OCI-LY7 (cell line): ENCODE measurements around the gene PARD3. TPM values are rescaled to one million over a fixed set of nuclear protein-coding genes. Genes with fewer than 3 reads are reported as not detected.

Experiments used
- BruUV-seq: library from RNA; stranded (reverse); fragments of 400-500 nt; replicated peaks from 2 replicates; lab custom pipeline; 2021; lab: Mats Ljungman, UMichigan
- CTCF ChIA-PET: fragments of 300-600 bp; sonication (Branson Sonifier 250); formaldehyde crosslinking; loops from one replicate; lab custom pipeline; 2022; ENCODE audit warnings: antibody characterized with exemption; ENCODE audit not compliant: unreplicated experiment; lab: Charles Lee
- POLR2A ChIA-PET: fragments of 300-600 bp; sonication (Branson Sonifier 250); formaldehyde crosslinking; loops from one replicate; lab custom pipeline; 2022; ENCODE audit warnings: antibody characterized with exemption; lab: Charles Lee
- DNase-seq: peaks from one replicate; pipeline ENCODE4 v3.0.0-alpha.2; 2015; ENCODE audit warnings: low spot score
- H2AFZ ChIP-seq: fragments of 200-600 bp; sonication (generic), shearing (Covaris generic); 2 replicates; pipeline ENCODE4 v1.6.1; 2014; ENCODE audit warnings: mild to moderate bottlenecking, antibody characterized with exemption, low read length, moderate library complexity
- H3K27ac ChIP-seq: fragments of 200-600 bp; sonication (generic); 2 replicates; pipeline ENCODE4 v1.5.1; 2014; ENCODE audit warnings: mixed run types, low read depth, mild to moderate bottlenecking, moderate library complexity, low read length, inconsistent platforms; ENCODE audit not compliant: poor library complexity, severe bottlenecking
- H3K36me3 ChIP-seq: fragments of 200-600 bp; sonication (generic); 2 replicates; pipeline ENCODE4 v1.6.1; 2014; ENCODE audit warnings: mild to moderate bottlenecking, antibody characterized with exemption, low read length, moderate library complexity, mixed read lengths; ENCODE audit not compliant: insufficient read depth
- H3K4me1 ChIP-seq: fragments of 200-600 bp; sonication (generic); 2 replicates; pipeline ENCODE4 v1.5.1; 2014; ENCODE audit warnings: mild to moderate bottlenecking, low read length; ENCODE audit not compliant: insufficient read depth, poor library complexity, severe bottlenecking
- H3K4me2 ChIP-seq: fragments of 200-600 bp; sonication (generic); 2 replicates; pipeline ENCODE4 v1.6.1; 2014; ENCODE audit warnings: mild to moderate bottlenecking, low read length
- H3K4me3 ChIP-seq: fragments of 200-600 bp; sonication (generic); 2 replicates; pipeline ENCODE4 v1.5.1; 2014; ENCODE audit warnings: mild to moderate bottlenecking, low read depth, low read length; ENCODE audit not compliant: poor library complexity, severe bottlenecking
- H3K79me2 ChIP-seq: fragments of 200-600 bp; sonication (generic); 2 replicates; pipeline ENCODE4 v1.6.1; 2016; ENCODE audit warnings: low read depth, mild to moderate bottlenecking, low read length, moderate library complexity, mixed read lengths; ENCODE audit not compliant: insufficient read depth
- H3K9me2 ChIP-seq: fragments of 200-600 bp; sonication (generic); 2 replicates; pipeline ENCODE4 v1.6.1; 2016; ENCODE audit warnings: mild to moderate bottlenecking, low read length, mixed read lengths; ENCODE audit not compliant: insufficient read depth
- H3K9me3 ChIP-seq: fragments of 200-600 bp; sonication (generic); 2 replicates; pipeline ENCODE4 v1.6.1; 2014; ENCODE audit warnings: mild to moderate bottlenecking, mixed run types, low read length, mixed read lengths
- H4K20me1 ChIP-seq: fragments of 200-600 bp; sonication (generic); 2 replicates; pipeline ENCODE4 v1.6.1; 2014; ENCODE audit warnings: mild to moderate bottlenecking, antibody characterized with exemption, low read length, moderate library complexity, mixed read lengths; ENCODE audit not compliant: insufficient read depth
- EZH2phosphoT487 ChIP-seq: fragments of 200-600 bp; sonication (generic); IDR thresholded peaks from 2 replicates; pipeline ENCODE4 v1.6.1; 2018; ENCODE audit warnings: low read depth, borderline replicate concordance, mild to moderate bottlenecking, mixed run types, antibody characterized with exemption, low read length, moderate library complexity, mixed read lengths
- intact Hi-C: fragments of 100-400 bp; cut with micrococcal nuclease; formaldehyde crosslinking; loops from one replicate; pipeline ENCODE4 v1.10.0; 2022; ENCODE audit not compliant: unreplicated experiment
- total RNA-seq, 2 experiments: library from RNA; depleted of rRNA in 1 of 2; stranded (reverse); fragments of >200 nt in 1 of 2; shearing (Covaris generic) in 1 of 2; gene quantifications; 2 replicates each; pipeline ENCODE4 v1.2.3, GENCODE V29; 2014 to 2022
- TF ChIP-seq, protein P1 (sequence below): fragments of 200-600 bp; sonication (generic); conservative IDR thresholded peaks from 2 replicates; pipeline ENCODE4 v1.5.1; 2014; ENCODE audit warnings: mild to moderate bottlenecking, antibody characterized with exemption, low read length, moderate library complexity, mixed read lengths

PARD3 gene
- total RNA-seq, 2 experiments from 2014 or later = not detected

DNA sequence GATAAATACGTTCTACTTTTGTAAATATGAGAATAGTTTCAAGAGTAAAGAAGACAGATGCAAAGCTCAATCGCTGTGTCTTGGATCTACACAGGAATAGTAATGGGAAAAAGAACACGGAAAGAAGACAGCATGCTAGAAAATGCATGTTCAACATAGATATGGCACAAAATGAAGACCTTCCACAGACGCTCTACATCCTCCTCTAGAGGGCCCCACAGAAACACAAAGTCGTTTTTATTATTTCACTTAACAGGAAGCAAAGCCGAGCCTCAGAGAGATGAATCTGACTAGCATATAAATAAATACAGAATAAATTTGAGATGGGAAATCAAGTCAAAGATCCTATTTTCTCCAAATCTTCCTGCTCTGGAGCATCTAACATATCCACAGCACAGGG lies 292.6 kb downstream of the PARD3 start:
- peaks cover 3% of the 10 kb centered on the region for H3K4me1 ChIP-seq
- ChIA-PET POLR2A (interaction anchor here (1.0 kb wide), 1 partner anchor 17 kb away, joined by 3 read pairs; no protein-coding TSS in a partner anchor), CTCF (no interaction called here)
- H3K4me2 ChIP-seq = peak overlapping the region; percentile 36
- no peak for TF ChIP-seq EZH2phosphoT487
- TF ChIP-seq, protein P1, sequence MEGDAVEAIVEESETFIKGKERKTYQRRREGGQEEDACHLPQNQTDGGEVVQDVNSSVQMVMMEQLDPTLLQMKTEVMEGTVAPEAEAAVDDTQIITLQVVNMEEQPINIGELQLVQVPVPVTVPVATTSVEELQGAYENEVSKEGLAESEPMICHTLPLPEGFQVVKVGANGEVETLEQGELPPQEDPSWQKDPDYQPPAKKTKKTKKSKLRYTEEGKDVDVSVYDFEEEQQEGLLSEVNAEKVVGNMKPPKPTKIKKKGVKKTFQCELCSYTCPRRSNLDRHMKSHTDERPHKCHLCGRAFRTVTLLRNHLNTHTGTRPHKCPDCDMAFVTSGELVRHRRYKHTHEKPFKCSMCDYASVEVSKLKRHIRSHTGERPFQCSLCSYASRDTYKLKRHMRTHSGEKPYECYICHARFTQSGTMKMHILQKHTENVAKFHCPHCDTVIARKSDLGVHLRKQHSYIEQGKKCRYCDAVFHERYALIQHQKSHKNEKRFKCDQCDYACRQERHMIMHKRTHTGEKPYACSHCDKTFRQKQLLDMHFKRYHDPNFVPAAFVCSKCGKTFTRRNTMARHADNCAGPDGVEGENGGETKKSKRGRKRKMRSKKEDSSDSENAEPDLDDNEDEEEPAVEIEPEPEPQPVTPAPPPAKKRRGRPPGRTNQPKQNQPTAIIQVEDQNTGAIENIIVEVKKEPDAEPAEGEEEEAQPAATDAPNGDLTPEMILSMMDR = peak; percentile 80
- H4K20me1 ChIP-seq = no peaks in the 10 kb centered on the region
- H3K4me3 ChIP-seq = no peak overlapping the region
- no peaks in the 10 kb centered on the region for H3K36me3 ChIP-seq
- no peaks in the 10 kb centered on the region for H3K79me2 ChIP-seq
- H2AFZ ChIP-seq = peak overlapping the region; percentile 75
- H3K9me2 ChIP-seq = no peaks in the 10 kb centered on the region
- BruUV-seq = no TSS peak
- H3K27ac ChIP-seq = no peak overlapping the region
- peak; percentile 52 for DNase-seq
- no peaks in the 10 kb centered on the region for H3K9me3 ChIP-seq
- intact Hi-C loops = loop anchor here (1.0 kb wide), 1 partner anchor 116 kb away; no protein-coding TSS in a partner anchor

DNA sequence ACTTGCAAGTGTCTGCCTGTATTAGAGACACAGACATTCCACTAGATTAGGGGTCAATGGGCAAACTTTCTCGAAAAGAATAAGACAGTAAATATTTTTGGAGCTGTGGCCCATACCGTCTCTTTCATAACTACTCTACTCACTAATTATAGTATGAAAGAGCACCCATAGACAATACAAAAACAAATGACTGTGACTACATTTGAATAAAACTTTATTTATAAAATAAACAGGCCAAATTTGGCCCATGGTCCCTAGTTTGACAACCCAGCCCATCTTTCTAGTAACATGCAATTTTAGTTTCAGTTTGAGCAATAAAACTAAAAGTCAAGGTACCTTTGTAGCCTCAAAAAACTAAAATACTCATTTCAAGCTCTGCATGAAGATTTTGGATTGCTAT lies 294.6 kb downstream of the PARD3 start:
- Histone ChIP-seq H3K36me3 (no peaks in the 10 kb centered on the region), H3K9me2 (no peaks in the 10 kb centered on the region), H3K4me1 (peaks cover 3% of the 10 kb centered on the region), H3K27ac (no peak overlapping the region), H3K9me3 (no peaks in the 10 kb centered on the region), H2AFZ (no peak overlapping the region), H3K79me2 (no peaks in the 10 kb centered on the region), H3K4me3 (no peak overlapping the region), H4K20me1 (no peaks in the 10 kb centered on the region), H3K4me2 (no peak overlapping the region)
- ChIA-PET CTCF (no interaction called here), POLR2A (interaction anchor here (0.6 kb wide), 1 partner anchor 19 kb away, joined by 3 read pairs; no protein-coding TSS in a partner anchor)
- DNase-seq = no peak
- TF ChIP-seq, protein P1 = no peak
- TF ChIP-seq EZH2phosphoT487 = no peak
- intact Hi-C loops = no loop called here
- no TSS peak for BruUV-seq

DNA sequence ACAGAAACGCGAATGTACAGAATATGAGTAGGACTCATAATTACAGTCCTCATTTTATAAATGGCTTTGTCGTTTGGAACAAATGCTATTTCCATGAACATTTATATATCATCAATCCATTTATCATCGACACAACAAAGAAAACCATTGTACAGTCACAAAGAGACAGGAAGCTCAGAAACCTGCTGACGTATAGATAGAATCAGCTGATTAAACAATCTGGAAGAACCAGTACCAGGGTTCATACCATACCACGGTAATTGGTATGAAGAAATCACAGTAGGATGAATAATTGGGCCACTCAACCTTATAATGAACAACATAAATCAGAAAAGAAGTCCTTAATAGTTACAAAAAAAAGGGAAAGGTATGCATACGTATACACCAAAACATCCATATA lies 295.0 kb downstream of the PARD3 start:
- DNase-seq = no peak
- CTCF ChIA-PET = no interaction called here
- Histone ChIP-seq H3K27ac (no peak overlapping the region), H3K79me2 (no peaks in the 10 kb centered on the region), H2AFZ (no peak overlapping the region), H3K9me3 (no peaks in the 10 kb centered on the region), H3K36me3 (no peaks in the 10 kb centered on the region), H3K9me2 (no peaks in the 10 kb centered on the region), H3K4me3 (no peak overlapping the region), H3K4me2 (no peak overlapping the region), H4K20me1 (no peaks in the 10 kb centered on the region), H3K4me1 (peaks cover 3% of the 10 kb centered on the region)
- no TSS peak for BruUV-seq
- intact Hi-C loops = no loop called here
- TF ChIP-seq, protein P1 = no peak
- TF ChIP-seq EZH2phosphoT487 = no peak
- POLR2A ChIA-PET = interaction anchor here (0.6 kb wide), 1 partner anchor 217 kb away, joined by 4 read pairs; no protein-coding TSS in a partner anchor
